GM20431 (cell line): ENCODE results near the gene HORMAD2.

Source experiments
- in situ Hi-C: fragments of 300-500 bp; cut with MseI, MboI; formaldehyde crosslinking; loops from one replicate; pipeline ENCODE4 v1.15.0; 2020; ENCODE audit warnings: low sequenced_read_pairs; ENCODE audit not compliant: unreplicated experiment

The HORMAD2 gene, protein sequence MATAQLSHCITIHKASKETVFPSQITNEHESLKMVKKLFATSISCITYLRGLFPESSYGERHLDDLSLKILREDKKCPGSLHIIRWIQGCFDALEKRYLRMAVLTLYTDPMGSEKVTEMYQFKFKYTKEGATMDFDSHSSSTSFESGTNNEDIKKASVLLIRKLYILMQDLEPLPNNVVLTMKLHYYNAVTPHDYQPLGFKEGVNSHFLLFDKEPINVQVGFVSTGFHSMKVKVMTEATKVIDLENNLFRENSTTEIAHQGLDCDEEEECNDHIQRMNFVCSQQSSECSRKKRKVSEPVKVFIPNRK

DNA sequence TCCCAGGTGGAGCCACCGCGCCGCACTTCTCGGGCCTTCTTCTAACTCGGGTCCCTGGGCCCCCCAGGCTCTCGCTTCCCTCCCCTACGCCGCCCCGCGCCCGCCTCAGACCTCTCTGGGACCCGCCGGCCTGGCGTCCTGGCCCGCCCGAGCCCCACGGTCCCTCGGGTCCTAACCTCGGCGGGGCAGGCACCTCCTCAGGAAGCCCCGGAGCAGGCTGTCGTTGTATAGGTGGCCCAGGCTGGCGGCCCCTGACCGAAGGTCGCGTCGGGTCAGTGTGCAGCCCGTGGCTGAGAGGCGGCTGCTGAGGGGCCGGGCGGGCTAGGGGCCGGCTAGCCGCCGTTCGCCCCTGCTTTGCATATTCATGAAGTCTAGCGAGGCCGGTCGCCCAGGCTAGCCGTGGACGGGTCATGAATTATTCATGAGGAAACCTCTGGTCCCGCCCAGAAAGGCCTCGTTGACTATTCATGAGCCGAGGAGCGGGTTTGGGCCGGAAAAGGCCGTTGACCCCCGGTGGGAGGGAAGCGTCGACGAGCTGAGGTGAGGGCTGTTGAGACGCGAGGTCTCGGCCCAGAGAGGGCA lies at the start of gene HORMAD2:
Gene HORMAD2 (plus strand): TSS at position 513 of the 582 bp plus-strand sequence. CDS start 13,489 bp downstream, outside the sequence.
- in situ Hi-C loops, result no loop called here

DNA sequence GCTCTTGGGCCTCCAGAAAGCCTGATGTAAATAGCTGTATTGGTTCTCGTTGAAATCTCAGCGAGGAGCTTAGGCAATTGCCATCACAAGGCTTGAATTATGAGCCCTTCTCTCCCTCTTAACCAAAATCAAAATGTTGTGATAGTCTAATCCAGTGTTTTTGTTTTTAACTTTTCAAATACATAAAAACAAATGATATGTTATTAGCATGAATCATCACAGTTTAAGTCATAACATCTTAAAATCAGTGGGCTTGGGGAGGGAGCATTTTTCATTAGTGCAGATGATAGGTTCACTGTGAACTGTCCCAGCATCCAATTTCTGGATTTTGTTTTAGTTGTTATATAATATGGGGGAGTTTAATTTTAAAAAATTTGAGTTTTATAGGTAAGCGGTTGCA lies 48.9 kb upstream of the HORMAD2 start:
- in situ Hi-C loops, result no loop called here

DNA sequence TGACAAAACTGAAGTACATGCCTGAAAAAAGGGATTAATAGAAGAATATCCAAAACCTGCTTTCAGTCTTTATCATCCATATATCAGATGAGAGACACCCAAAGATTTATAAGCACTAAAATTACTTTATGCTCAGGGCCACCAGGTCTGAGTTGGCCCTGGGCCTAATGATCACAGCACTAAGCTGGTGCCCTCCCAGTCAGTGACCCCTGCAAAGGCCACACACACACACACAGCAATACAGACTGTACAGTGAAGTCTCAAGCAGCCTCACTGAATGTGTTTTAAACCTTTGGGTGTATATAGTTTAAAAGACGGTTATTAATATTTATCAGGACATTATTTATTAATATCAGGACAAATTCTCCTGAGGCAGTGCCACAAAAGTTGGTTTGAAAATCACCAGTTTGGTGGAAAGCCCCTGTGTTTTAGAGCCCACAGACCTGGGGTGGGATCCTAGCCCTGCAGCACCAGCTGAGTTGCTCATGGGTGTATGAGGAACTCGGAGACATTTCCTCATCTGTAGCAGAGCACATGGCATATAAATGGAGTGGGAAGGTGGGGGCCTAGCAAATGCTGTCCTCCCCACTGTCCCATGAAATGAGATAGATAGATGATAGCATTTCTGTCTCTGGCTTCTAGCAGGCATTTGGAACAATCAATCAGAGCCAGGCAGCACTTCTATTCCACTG lies 48.4 kb upstream of the HORMAD2 start:
- in situ Hi-C loops, result no loop called here

DNA sequence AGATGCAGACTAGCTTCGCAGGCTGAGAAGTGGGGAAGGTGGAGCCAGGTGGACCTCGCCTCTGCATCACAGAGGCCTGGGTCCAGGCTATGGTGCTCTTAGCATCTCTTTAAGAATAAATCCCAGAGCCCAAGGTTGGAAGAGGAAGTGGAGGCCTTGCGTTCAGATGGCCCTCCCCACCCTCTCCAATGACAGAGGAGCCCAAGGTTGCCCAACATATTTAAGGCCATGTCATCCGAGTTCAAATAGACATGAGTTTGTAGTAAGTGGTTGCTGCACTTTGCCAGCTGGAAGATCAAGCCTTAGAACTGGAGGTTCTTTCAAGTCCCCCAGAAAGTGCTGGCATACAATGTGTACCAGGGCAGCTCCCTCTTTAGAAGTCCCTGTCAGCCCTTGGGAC lies 47.1 kb upstream of the HORMAD2 start:
- in situ Hi-C loops, result no loop called here

DNA sequence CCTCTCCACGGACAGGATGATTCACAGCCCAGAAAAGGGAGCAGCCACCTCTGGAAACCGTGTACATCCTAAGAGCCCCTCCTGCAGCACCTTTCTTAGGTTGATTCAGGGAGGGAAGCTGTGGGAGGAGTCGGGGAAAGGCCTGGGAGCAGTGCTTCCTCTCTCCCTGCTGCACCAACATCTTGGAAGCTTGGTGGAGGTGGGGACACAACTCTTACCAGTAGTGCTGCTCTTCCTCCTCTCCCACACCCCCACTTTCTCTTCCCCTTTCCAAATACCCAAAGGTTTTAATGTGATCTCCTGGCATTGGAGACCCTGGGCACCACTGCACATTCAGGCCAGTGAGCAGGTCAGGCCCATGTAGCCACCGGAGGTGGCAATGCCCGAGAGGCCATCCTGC lies 46.4 kb upstream of the HORMAD2 start:
- in situ Hi-C loops, result no loop called here

DNA sequence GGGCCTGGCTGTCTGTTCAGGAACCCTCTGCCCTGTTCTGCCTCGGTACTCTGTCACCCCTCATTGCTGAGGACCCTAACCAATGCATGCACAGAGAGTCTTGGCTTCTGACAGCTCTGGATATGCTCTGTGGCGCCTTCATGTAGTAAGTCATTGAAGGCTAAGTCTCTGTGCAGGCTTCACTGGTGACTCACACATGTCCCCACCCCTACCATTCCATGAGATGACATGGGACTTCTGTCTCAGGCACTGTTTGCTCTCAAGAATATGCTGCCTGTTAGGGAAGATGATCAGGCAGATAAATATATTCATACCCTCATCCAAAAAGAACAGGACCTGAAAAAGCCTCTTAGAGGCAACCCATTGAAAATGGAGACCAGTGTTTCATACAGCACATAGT lies 43.6 kb upstream of the HORMAD2 start:
- in situ Hi-C loops, result no loop called here

DNA sequence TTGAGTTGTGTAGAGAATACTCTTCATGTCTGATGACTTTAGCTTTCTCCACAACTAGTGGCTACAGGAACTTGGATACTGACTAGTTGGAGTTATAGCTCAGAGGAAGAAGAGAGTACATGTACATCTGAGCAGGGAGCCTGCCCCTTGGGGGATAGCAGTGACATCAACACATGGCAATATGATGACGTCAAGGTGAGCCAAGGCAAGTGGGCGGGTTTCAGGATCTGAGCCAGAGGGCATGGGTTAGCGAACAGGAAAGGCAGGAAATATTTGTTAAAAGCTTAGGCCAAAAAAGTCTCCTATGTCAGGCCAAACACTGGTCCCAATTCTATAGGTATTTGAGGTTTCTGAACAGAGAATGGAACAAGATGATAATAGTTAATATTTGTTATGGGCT lies 42.0 kb upstream of the HORMAD2 start:
- in situ Hi-C loops, result no loop called here

DNA sequence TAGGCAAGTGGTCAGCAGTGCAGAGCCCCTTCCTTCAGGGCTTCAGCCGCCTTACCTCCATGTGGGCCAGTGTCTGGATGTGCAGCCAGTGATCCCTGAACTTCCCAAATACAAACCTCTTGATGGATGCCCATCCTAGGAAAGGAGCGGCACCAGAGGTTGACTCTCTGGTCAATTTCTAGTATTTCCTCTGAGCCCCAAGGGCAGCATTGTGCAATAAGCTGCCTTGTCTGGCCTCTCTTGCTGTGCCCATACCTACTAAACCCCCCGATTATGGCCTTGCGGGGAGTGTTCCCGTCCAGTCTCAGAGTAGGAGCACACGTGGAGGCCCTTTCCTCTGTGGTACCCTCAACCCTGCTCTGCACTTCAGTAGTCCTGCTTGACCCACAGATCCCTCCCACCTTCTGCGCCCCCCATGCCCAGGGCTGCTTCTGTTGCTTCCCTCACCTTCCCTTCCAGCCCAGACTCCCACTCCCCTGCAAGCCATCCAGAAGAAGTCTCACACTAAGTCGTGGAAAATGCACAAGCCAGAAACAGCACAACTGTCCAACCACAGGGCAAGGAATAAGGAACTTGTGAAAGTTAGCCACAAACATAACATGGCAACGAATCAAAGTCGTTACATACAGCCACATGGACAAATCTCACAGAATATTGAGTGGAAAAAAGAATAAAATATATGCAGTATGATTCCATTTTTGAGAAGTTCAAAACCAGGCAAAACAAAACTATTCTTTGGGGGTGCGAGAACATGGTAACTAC lies 39.6 kb upstream of the HORMAD2 start:
- in situ Hi-C loops, result no loop called here

DNA sequence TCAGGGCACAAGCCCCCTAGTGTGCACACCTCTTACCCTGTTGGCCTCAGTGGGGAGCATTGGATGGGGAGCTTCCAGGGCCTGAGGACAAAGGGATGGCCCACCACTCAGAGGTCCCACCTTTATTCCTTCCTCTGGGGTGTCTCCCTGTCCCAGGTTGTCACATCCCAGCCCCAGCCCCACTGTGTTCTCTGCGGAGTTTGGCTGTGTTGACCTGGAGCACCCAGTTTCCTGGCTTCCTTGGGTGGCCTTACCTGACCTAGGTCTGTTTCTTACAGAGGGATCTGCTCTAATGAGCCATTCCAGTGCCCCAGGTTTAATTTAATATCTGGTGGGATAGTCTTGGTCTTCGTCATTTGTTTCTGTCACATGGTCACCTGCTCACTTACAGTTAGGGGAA lies 38.8 kb upstream of the HORMAD2 start:
- in situ Hi-C loops, result no loop called here

DNA sequence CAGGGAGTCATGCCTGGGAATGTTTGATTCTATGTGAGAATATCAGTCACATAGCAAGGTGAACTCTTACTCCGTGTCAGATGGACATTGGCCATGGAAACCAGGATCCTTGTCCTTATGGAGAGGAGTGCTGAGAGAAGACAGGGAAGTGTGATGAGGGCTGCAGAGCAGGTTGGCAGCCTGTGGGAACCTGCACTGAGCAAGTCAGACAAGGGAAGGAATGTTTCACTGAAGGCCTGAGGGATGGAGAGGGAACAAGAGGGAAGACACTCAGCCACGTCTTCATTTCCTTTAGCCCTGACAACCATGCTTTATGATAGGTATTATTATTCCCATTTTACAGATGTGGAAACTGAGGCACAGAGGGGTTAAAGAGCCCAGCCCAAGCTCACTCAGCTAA lies 38.4 kb upstream of the HORMAD2 start:
- in situ Hi-C loops, result no loop called here

DNA sequence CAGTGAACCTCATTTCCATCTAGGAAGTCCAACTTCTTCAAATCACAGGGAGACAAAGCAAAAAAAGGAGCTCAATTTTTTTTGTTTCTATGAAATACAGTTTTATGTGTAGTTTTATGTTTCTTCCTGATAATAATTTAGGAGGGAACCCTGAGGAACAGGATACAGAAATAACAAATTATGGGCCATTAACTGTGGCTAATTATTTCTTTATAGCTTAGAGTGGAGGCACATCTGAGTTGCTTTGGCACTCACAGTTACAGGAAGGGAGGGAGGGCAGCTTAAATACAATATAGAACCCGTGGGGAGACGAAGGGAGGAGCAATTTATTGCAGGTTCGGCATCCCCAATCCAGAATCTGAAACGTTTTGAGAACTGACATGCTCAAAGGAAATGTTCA lies 37.1 kb upstream of the HORMAD2 start:
- in situ Hi-C loops, result no loop called here

DNA sequence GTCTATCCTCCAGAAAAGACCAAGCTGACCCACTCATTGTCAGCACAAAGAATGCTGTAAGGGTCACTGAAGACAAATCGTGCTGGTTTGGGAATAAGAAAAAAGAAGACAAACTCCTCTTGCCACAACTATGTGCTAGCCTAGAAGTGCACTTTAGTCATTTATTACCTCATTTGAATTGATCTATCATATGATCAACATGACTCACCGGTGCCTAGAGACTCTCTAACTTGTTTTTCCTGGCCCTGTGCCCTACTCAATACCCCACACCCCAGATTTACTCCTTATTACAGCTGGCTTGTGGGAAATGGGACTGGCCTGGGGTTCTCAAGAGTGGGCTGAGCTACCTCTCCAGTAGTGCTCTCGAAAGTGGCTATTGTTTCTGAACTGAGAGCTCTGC lies 35.9 kb upstream of the HORMAD2 start:
- in situ Hi-C loops, result no loop called here

DNA sequence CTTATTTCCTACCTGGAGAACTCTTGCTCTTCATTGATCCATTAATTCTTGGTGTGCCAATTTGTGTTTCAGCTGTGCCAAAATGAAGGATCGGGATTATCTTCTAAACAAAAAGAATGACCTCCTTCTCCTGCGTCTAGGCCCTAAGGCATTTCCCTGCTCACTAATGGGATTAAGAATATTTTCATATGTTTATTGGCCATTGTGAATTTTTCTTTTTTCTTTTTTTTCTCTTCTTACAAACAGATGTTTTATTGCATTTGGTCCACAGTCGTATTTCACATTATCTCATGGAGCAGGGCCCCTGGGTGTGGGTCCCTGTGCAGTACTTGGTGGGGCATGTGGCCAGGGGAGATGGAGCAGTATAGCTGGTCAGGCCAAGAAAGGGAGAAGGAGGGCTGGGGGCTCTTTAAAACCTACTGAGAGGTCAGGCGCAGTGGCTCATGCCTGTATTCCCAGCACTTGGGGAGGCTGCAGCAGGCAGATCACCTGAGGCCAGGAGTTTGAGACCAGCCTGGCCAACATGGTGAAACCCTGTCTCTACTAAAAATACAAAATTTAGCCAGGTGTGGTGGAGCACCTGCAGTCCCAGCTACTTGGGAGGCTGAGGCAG lies 35.3 kb upstream of the HORMAD2 start:
- in situ Hi-C loops, result no loop called here

DNA sequence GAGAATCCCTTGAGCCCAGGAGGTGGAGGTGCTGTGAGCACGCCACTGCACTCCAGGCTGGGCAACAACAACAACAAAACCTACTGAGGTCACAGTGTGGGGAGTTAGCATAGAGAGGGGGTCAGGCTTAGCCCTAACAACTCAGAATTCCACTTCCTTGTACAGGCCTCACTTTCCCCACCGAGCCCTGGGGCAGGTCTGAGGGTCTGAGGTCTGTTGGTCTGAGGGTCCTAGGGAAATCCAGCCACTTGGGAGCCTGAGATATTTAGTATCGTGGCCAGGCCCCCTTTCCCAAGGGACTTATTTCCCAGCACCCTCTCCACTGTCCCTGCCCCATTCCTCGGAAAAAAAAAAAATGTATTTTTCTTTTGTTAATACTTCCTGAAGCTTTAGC lies 34.8 kb upstream of the HORMAD2 start:
- in situ Hi-C loops, result no loop called here

DNA sequence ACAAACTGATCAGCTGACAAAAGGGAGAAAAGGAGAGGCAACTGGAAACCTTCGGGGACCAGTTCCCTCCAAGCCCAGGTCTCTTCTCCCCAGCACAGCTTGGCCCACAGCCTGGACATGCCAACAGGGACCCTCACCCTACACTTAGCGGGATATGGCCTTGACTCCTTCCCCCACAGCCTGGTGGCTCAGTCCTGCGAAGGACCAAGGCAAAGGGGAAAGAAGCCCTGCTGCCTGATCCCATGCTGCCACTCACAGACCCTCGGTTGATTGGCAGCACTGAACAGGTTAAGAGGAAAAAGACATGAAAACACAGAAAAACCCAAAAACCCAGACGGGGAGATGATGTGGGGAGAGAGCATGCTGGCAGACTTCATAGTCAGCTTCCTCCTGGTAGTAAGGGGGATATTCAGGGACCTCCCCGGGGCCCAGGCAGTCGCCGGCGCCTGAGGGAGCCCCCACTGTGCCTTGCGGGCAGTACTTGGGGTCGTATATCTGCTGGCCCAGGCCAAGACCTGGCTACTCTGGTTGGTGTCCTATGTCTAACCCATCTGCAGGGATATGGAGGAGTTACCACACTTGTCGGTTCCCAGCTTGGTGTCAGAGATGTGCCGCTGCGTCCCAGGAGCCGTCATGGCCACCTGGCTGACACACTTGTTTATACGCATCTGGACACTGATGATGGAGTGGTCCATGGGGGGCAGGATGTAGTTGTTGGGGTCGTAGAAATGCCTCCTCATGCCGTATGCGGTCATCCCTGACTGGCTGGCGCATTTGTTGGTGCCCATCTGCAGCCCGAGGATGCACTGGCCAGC lies 34.2 kb upstream of the HORMAD2 start:
- in situ Hi-C loops, result no loop called here

DNA sequence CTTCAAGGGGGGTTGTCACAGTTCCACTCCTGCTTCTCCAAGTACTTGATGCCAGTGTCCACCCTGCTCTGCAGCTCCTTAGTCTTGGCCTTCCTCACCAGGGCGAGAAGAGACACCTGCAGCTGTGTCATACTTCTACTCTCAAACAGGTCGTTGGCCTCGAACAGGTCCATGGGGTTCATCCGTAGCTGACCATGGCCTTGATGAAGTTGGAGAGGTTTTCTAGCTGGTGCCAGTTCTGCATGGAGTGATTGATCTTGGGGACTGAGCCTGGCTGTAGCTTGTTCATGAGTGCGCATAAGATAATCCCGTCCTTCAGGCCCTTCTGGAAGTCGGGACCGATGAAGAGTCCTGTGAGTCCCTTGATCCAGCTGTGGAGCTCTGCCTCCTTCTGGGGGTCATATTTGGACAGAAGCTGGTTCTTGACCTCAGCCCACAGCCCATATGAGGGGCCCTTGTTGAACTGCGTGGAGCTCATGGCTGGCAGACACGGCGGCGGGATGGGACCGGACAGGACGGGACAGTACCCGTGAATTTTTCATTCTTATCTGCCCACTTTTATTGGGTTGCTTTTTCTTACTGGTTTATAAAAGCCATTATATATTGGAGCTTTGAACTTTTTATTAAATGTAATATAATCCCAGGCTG lies 33.4 kb upstream of the HORMAD2 start:
- in situ Hi-C loops, result no loop called here

DNA sequence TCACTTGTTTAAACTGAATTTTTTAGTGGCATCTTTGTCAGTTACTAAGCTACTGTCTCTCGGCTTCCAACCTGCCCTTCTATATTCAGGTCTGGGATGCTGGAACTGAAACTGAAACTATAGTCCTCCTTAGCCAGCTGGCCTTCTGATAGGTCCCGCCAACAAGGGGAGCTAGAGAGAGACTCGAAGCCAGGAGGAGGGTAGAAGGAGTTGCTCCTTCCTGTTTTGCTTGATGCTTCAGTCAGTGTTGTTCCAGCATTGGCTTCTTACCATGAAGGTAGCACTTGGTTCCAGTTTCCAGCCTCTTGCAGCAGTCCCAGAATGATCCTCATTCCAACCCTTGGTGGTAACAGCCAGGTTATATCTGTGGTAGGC lies 32.9 kb upstream of the HORMAD2 start:
- in situ Hi-C loops, result no loop called here

DNA sequence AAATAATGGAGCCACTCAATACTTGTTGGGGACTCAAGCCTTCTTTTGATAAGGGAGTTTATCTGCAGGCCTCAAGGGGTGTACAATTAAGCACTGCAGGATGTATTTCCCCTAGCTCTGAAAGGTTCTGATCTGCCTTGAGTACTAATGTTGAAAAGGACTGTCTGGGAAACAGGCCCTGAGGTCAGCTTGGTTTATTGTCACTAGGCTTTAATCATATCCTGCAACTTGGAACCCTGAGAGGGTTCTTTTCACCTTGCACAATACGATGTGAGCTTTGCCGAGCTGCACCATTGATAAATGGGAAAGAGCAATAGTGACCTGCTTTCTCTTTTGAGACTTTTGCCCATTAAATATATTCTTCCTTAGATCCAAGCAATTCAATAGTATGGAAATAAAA lies 31.6 kb upstream of the HORMAD2 start:
- in situ Hi-C loops, result no loop called here

DNA sequence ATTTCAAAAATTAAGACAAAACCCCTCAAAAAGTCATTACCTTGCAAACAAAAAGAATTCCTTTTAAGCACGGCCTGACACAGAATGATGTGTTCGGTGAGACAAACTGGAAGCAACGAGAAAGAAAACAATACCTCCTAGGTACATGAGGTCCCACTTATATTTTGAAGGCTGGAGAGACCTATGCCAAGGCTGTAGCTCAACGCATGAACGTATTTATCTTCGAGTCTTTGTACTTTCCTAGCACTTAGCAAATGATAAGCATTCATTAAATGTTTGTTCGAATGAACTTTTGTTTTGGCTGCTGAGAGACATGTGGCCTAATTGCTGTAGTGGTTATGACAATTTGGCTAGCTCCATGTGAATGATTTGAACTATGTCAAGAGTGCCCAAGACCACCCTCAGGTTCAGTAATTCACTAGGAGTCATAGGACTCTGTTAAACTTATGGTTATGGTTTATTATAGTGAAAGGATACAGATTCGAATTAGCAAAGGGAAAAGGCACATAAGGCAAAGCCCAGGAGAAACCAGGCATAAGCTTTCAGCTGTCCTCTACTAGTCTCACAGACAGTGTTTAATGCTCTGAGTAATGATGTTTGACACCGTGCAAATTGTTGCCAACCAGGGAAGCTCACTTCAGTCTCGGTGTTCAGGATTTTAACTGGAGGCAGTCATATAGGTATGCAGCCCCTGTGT lies 26.0 kb upstream of the HORMAD2 start:
- in situ Hi-C loops, result no loop called here
